Measurements from ENCODE around the gene ITPR1.

The ITPR1 gene

GRCh38 chr3:4532535-4533112 lies 39.5 kb downstream of the ITPR1 start:
- DNase-seq (ENCODE audit: low read depth in 2 of 2) = no peak

- no peak for DNase-seq (ENCODE audit: low read depth in 2 of 2)
Observed at GRCh38 chr3:4533489-4534443, 40.6 kb downstream of the ITPR1 start.

- DNase-seq (ENCODE audit: low read depth in 2 of 2) = no peak
Observed at GRCh38 chr3:4534906-4535305, 41.8 kb downstream of the ITPR1 start.

- DNase-seq (ENCODE audit: low read depth in 2 of 2) = no peak
Observed at GRCh38 chr3:4536260-4536659, 43.1 kb downstream of the ITPR1 start.

GRCh38 chr3:4540267-4540666 lies 47.1 kb downstream of the ITPR1 start:
- DNase-seq (ENCODE audit: low read depth in 2 of 2) = no peak

- DNase-seq (ENCODE audit: low read depth in 2 of 2) = no peak
Observed at GRCh38 chr3:4543110-4543509, 50.0 kb downstream of the ITPR1 start.

- no peak for DNase-seq (ENCODE audit: low read depth in 2 of 2)
Observed at GRCh38 chr3:4546346-4547178, 53.4 kb downstream of the ITPR1 start.

GRCh38 chr3:4547799-4548198 lies 54.7 kb downstream of the ITPR1 start:
- no peak for DNase-seq (ENCODE audit: low read depth in 2 of 2)

- no peak for DNase-seq (ENCODE audit: low read depth in 2 of 2)
Observed at GRCh38 chr3:4548356-4548755, 55.2 kb downstream of the ITPR1 start.

- no peak for DNase-seq (ENCODE audit: low read depth in 2 of 2)
Observed at GRCh38 chr3:4548780-4549179, 55.6 kb downstream of the ITPR1 start.

GRCh38 chr3:4549896-4550295 lies 56.7 kb downstream of the ITPR1 start:
- no peak for DNase-seq (ENCODE audit: low read depth in 2 of 2)

- DNase-seq (ENCODE audit: low read depth in 2 of 2) = no peak
Observed at GRCh38 chr3:4551051-4551711, 58.0 kb downstream of the ITPR1 start.

- no peak for DNase-seq (ENCODE audit: low read depth in 2 of 2)
Observed at GRCh38 chr3:4551794-4552442, 58.8 kb downstream of the ITPR1 start.

GRCh38 chr3:4552811-4553210 lies 59.7 kb downstream of the ITPR1 start:
- no peak for DNase-seq (ENCODE audit: low read depth in 2 of 2)

- DNase-seq (ENCODE audit: low read depth in 2 of 2) = no peak
Observed at GRCh38 chr3:4561661-4562060, 68.5 kb downstream of the ITPR1 start.

- no peak for DNase-seq (ENCODE audit: low read depth in 2 of 2)
Observed at GRCh38 chr3:4562595-4562994, 69.4 kb downstream of the ITPR1 start.

- DNase-seq (ENCODE audit: low read depth in 2 of 2) = no peak
Observed at GRCh38 chr3:4564270-4564669, 71.1 kb downstream of the ITPR1 start.

- DNase-seq (ENCODE audit: low read depth in 2 of 2) = no peak
Observed at GRCh38 chr3:4564928-4565586, 71.9 kb downstream of the ITPR1 start.

GRCh38 chr3:4565809-4566501 lies 72.8 kb downstream of the ITPR1 start:
- no peak for DNase-seq (ENCODE audit: low read depth in 2 of 2)

GRCh38 chr3:4568841-4569240 lies 75.7 kb downstream of the ITPR1 start:
- no peak for DNase-seq (ENCODE audit: low read depth in 2 of 2)

Measured in activated CD8-positive, alpha-beta memory T cell treated with anti-CD3 and anti-CD28 coated beads for 4 hours (primary cell).